ENCODE measurements around the gene TMEM150B. TPM values are rescaled to one million over a fixed set of nuclear protein-coding genes. Genes with fewer than 3 reads are reported as not detected.
A peak's percentile ranks its signal among the peaks of the same experiment; 100 is the strongest.

TMEM150B gene, protein sequence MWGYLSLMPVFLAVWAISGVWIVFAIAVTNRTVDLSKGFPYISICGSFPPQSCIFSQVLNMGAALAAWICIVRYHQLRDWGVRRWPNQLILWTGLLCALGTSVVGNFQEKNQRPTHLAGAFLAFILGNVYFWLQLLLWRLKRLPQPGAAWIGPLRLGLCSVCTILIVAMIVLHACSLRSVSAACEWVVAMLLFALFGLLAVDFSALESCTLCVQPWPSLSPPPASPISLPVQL
- not detected in 2 replicates for total RNA-seq (2014; rRNA removed; shearing (Covaris generic))

DNA sequence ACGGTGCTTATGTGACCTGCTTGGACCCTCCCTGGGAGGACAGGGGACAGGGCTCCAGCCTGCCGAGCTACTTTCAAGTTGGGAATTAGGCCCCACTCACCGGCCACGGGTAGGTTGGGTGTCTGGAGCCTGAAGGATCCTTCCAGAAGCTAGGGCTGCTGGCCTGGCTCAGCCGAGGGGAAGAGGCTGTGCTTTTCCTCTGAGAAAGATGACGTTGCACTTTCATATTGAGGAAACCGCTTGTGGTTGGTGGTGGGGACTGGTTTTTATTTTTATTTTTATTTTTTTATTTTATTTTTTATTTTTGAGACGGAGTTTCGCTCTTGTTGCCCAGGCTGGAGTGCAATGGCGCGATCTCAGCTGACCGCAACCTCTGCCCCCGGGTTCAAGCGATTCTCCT is at the start of gene TMEM150B:
TSS of gene TMEM150B (minus strand) at position 170 of the 400 bp plus-strand sequence. CDS start 4,305 bp downstream, outside the sequence.
- no peak for DNase-seq (ENCODE audit: low read depth)

DNA sequence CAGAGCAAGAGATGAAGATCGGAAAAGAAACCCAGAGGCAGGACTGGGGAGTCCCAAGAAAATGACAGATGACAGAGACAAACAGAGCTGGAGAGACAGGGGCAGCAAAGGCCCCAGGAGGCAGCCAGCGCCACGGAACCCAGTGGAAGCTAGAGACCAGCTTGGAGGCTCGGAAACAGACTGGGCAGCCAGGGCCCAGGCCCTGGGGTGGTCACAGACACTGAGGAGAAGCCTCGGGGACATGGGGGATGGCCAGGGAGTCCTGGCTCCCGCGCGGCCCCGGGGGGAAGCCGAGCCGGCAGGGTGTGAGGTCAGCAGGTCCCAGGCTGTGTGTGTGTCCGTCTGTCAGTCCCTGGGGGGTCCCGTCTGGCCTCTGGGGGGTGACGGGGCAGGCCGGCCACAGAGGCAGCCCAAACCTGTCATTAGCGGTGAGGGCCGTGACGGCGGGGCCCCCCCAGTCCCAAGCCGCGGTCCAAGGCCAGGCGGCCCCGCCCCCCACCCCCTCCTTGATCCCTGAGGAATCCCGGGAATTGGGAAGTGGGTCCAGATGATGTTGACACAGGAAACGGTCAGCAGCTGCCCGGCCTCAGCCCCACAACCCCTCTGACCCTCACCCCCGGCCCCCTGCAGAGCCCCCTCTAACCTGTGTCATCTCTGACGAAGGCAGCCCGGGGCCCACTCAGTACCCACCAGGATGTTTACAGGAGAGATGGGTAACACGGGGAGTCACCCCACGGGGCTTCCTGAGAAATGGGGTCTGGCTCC is 49.0 kb upstream of the TMEM150B start:
- peak; percentile 63 for DNase-seq (ENCODE audit: low read depth)

DNA sequence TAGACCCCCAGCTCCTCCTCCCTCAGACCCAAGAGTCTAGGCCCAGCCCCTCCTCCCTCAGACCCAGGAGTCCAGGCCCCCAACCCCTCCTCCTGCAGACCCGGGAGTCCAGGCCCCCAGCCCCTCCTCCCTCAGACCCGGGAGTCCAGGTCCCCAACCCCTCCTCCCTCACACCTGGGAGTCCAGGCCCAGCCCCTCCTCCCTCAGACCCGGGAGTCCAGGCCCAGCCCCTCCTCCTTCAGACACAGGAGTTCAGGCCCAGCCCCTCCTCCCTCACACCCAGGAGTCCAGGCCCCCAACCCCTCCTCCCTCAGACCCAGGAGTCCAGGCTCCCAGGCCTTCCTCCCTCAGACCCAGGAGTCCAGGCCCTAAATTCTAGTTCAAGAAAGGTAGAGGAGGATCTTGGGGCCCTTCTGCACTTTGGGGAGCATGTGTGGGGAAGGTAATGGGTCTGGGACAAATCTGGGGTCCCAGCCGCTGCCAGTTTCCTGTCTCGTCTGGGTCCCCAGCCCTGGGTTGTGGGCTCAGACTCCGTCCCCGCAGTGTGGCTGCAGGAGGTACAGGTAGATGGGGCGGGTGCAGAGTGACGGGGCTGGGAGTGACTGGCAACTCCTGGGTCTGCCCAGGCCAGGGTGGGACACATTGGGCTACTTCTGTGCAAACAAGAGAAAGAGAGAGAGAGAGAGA is 48.3 kb upstream of the TMEM150B start:
- no peak for DNase-seq (ENCODE audit: low read depth)

DNA sequence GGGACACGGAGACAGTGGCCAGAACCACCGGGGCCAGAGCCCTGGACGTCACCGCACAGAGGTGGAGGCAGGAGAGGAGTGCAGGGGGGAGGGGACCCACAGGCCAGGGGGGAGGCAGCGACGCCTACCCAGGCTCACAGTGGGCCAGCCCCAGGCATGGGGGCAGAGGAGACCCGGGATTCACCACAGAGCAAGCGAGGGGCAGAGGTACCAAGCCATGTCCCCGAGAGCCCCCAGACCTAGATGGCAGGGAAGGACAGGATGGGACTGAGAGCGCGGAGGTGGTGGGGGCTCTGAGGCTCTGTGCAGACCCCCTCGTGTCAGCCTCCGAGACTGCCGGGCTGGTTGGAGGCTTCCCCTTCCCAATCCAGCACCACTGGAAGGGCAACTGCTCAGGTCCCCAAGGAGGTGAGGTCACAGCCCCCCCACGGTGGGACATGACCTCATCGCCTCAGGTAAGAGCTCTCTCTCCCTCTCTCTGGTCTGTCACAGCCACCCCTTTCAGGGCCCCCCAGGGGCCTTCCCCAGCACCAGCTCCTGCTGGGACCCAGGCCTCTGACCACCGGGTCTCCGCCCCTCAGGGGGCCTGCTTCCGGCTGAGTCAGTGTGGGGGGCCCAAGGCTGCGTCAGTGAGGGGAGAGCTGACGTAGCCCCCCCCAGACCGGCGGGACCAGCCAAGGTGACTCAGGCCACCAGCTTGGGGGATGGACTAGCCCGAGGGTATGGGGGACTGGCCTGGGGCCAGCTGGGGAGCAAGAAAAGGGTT is 47.4 kb upstream of the TMEM150B start:
- peak; percentile 90 for DNase-seq (ENCODE audit: low read depth)

DNA sequence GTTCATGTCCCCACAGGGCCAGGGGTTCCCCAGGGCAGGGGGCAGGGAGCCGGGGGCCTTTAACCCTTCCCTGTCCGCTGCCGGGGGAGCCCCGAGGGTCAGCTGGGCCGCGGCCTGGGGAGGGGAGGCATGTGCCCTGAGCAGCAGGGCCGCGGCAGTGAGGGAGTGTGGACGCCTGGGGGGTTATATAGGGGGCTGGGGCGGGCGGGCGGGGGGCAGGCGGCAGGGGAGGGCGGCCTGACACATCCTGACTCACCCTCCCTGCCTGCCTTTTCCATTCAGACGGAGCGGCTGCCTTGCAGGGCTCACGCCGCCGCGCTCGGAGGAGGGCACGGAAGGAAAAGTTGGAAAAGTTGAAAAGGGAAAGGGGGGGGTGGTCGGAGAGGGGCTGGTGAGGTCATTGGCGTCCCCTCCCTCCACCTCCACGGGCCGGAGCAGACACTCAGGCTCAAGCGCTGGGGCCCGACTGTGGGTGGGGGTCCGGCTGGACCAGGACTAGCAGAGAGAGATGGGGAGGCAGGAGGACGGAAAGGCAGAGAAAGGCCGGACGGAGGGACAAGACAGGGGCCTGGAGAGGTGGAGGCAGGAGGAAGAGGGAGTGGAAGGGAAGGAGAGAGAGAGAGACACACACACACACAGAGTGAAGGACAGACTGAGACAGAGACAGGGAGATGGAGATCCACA is 45.3 kb upstream of the TMEM150B start, which contains the start of gene IL11:
TSS of gene IL11 (minus strand) at position 159 of the 684 bp plus-strand sequence. CDS start at position 6, 153 bp downstream.
- DNase-seq (ENCODE audit: low read depth) = peak; percentile 86

DNA sequence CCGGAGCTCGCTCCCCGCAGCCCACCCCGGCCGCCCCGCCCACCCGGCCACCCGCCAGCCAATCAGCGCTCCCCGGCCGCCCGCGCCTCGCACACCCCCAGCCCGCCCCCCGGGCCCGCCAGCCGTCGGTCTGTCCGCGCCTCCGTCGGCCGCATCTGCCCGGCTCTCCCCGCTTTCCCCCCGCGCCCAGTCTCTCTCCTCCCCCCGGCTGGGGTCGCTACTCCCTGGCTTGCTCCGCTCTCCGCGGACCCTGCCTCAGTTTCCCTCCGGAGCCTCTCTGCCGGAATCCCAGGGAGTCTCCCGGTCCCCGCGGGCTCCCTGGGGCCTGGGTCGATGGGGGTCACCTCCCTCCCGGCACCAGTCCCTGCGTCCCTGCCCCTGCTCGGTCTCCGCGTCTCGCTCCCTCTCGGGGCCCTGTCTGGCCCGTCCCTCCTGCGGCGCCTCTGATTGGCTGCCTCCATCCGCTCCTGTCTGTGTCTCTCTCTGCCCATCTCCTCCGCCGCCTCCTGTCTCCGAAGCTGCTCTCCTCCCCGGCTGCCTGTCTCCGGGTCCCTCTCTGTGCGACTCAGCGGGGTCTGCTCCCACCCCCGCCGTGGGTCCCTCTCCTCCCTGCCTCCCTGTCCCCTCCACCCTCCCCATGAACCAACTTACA is 44.6 kb upstream of the TMEM150B start:
- DNase-seq (ENCODE audit: low read depth) = peak; percentile 83

DNA sequence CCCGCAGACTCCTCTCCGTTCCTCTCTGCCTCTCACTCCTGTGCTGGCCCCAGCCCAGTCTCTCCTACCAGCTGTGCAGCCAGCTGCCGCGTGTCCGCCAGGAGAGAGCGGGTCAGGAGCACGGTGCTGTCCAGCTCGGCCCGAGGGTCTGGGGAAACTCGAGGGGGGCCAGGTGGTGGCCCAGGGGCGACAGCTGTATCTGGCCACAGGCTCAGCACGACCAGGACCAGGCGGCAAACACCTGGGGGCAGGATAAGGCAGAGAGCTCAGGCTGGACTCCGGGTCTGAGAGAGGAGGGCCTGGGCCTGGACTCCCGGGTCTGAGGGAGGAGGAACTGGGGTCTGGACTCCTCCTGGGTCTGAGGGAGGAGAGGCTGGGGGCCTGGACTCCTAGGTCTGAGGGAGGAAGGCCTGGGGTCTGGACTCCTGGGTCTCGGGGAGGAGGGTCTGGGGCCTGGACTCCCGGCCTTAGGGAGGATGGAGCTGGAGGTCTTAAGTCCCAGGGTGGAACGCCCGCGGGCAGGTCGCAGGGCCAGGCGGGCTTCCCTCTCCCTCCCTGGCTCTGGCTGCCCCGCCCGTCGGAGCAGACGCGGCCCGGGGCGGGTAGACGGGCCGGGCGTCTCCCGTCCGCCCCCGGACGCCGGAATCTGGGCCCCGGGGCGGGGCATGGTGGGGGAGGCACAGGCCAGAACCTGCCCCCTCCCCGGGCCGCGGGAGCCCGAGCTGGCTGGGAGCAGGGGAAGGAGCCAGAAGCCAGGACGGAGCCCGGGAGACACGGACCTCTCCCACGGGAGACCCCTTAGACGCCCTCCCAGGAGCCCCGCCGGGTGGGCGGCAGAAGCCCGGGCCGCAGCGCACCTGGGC is 43.8 kb upstream of the TMEM150B start:
- peak; percentile 69 for DNase-seq (ENCODE audit: low read depth)

DNA sequence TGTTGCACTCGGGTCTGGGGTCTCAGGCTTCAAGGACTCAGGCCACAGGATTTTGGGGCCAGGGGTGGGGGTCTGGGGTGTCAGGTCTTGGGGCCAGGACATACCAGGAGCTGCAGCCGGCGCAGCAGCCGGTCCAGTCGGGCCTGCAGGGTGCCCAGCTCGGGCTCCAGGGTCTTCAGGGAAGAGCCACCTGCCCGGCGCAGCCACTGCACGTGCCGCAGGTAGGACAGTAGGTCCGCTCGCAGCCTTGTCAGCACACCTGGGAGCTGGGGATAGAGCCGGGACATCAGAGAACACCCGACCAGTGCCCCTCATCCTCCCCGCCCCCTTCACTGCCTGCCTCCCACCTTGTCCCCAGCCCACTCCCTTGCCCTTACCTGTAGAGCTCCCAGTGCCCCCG is 43.0 kb upstream of the TMEM150B start:
- DNase-seq (ENCODE audit: low read depth) = no peak

DNA sequence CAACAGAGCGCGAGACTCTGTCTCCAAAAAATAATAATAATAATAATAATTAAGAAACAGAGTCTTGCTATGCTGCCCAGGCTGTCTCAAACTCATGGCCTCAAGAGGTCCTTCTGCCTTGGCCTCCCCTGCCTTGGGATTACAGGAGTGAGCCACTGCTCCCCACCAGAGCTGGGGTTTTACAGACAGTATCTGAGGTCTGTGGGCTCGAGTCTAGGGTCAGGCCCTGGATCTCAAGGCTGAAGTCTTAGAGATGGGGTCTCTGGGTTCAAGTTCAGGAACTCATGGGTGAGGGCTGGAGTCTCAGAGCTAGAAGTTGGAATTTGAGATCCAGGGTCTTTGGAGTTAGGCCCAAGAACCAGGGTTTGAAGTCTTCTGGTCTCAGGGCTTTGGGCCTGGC is 41.6 kb upstream of the TMEM150B start:
- DNase-seq (ENCODE audit: low read depth) = no peak

DNA sequence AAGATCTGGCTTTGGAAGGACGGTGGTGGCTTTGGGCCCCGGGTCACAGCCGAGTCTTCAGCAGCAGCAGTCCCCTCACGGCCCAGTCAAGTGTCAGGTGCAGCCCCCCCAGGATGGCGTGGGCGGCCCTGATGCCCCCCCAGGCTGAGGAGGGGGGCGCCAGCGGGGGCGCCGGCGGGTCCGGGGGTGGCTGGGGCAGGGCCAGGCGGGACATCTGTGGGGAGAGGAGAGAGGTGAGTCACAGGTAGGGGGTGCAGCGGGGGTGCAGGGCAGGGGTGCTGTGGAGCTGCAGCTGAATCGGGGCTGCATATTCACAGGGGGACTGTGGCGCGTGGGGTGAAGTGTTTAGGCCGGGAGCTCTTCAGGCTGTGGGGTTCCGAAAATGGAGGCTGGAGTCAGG is 40.8 kb upstream of the TMEM150B start:
- no peak for DNase-seq (ENCODE audit: low read depth)

DNA sequence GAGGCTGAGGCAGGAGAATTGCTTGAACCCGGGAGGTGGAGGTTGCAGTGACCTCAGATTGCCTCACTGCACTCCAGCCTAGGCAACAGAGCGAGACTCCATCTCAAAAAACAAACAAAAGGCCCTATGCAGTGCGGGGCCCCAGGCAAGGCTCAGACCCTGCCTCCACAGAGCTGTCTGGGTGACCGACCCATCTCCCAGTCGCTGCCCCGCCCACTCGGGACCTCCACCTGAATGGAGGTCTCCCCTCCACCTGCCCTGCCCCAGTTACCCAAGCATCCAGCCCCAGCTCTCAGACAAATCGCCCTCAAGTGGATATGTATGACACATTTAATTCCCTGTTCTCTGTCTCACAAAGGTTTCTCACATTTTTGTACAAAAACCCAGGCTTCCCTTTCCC is 40.1 kb upstream of the TMEM150B start:
- DNase-seq (ENCODE audit: low read depth) = no peak

DNA sequence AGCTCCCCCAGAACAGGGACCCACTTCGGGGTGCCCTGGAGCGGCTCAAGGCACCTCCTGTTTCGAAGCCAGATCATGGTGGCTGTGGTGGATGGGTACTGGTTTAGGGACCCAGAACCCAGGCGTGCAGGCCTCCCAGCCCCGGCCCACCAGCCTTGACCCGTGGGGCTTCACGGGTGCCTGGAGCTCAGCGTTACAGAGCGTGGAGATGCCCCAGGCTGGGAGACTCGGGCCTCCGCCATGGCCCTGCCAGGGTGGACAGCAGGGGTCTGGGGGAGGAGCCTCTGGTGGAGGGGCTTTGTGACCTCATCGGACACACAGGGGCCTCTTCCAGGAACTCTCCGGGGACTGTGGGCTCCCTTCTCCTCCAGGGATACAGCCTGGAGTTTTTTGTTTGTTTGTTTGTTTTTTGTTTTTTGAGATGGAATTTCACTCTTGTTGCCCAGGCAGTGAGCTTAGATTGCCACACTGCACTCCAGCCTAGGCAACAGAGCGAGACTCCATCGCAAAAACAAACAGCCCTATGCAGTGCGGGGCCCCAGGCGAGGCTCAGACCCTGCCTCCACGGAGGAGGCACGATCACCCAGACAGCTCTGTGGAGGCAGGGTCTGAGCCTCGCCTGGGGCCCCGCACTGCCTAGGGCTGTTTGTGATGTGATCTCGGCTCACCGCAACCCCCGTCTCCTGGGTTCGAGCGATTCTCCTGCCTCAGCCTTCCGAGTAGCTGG is 38.0 kb upstream of the TMEM150B start, which contains the start of gene GARIN5B:
TSS of gene GARIN5B (minus strand) at position 271 of the 727 bp plus-strand sequence. CDS start at position 77, 194 bp downstream.
- DNase-seq (ENCODE audit: low read depth) = no peak

DNA sequence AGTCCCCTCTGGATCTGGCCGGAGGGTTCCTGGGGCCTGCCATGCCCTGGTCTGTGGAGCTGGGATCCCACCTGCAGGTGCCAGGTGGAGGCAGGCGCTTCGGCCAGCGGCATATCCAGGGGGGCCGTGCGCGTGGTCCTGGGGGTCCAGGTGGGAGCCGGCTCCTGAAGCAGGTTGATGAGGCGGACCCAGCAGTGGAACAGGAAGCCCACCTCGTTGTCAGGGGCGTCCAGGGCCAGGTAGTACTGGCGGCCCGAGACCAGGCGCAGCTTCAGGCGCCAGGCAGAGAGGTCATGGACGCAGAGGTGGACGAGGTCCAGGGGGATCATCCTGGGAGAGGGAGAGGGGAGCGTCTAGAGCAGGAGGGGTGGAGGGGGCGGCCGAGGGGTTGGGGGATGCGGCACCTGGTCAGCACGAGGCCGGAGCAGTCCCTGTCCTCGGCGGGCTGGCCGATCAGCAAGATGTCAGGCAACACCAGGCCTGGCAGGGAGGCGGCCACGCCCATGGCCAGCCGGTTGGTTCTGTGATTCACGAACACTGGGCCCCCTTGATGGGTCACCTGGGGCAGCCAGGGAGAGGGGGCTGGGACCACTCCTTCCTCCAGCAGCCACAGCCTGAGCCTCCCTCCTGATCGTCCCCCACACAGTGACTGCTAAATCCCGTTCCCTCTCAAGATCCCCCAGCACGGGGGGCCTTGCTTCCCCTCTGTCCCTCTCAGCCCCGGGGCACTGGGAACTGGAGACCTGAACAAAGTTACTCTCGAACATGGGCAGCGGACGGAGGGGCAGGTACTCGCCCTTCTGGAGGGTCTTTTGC is 37.2 kb upstream of the TMEM150B start:
- no peak for DNase-seq (ENCODE audit: low read depth)

DNA sequence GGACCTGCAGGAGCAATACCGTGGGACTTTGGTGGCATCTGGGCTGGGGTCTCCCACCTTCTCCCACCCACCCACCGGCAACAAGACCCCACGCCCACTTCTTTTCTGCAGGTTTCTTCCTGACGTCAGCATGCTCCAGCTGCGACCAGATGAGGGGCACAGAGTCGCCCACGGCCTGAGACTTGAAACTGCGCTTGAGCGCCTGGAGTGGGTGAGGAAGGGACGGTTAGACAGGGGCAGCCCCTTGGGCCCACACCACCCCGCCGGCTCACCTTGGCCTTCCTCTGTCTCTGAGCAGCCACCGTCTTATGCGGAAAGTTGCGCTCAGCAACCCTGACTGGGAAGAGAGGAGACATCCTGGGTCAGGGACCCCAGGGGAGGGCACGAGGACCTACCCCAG is 35.8 kb upstream of the TMEM150B start:
- DNase-seq (ENCODE audit: low read depth) = no peak

DNA sequence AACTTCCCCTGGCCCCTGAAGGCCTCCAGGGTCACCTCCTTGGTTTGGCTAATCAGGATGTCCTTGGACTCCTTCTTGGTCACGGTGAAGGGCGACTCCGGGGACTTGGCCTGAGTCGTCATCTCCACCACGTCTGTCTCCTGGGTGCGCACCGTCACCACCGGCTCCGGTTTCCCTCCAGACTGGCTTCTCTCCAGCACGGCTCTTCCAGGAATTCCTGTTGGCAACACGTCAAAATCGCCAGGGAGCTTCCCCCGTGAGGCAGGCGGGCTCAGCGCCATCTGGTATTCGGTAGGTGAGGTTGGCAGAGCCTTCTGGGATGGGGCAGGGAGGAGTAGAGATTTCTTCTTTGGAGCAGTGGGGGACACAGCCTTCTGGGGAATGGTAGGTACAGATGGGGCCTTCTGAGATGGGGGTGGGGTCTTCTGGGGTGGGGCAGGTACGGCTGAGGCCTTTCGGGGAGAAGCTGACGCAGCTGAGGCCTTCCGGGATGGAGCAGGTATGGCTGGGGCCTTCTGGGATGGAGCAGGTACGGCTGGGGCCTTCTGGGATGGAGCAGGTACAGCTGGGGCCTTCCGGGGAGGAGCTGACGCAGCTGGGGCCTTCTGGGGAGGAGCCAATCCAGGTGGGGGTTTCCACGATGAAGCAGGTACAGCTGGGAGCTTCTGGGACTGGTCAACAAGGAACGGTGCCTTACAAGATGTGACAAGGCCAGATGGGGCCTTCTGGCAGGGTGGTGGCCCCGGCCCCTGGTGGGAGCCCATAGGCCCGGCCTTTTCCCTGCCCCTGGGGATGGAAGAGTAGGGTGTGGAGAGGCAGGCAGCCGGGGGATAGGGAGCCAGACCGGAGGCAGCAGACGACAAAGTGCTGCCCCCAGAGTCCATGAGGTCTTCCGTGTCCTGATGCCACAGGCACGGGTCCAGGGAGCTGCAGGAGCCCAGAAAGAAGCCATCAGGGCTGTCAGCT is 34.1 kb upstream of the TMEM150B start:
- DNase-seq (ENCODE audit: low read depth) = no peak

DNA sequence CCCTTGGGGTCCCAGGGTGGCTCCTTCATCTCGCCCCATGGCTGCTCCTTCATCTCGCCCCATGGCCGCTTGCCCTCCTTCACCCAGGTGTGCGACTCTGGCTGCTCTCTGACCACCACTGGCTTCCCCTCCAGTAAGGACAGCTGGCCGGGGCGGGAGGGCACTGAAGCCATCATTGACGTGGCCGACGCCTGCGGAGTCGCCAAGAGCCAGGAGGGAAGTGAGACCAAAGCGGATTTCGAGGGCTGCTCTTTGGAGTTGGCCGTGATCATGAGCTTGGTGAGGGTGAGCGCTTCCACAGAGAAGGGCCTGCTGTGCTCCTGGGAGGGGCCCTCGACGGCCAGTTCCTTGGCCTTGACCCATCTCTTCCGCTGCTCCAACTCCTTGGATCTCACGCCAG is 33.4 kb upstream of the TMEM150B start:
- DNase-seq (ENCODE audit: low read depth) = no peak

All from Daoy (cell line).